Dermis blood vessel endothelial cell (primary cell): Measurements from ENCODE around the gene SPINT2. TPM values are rescaled to one million over a fixed set of nuclear protein-coding genes. Genes with fewer than 3 reads are reported as not detected.
"Not testable (repeated sequence)": the region's sequence is repeated elsewhere in the genome, so short reads cannot be mapped to it uniquely, and the experiment has no call there.

Source experiments
- DNase-seq: peaks from one replicate; pipeline ENCODE4 v3.0.0; 2010
- total RNA-seq: library from RNA; depleted of rRNA; stranded (reverse); fragments of >200 nt; gene quantifications from 2 replicates; pipeline ENCODE4 v1.2.3, GENCODE V29; 2014

Gene SPINT2, protein sequence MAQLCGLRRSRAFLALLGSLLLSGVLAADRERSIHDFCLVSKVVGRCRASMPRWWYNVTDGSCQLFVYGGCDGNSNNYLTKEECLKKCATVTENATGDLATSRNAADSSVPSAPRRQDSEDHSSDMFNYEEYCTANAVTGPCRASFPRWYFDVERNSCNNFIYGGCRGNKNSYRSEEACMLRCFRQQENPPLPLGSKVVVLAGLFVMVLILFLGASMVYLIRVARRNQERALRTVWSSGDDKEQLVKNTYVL
- 25.9 and 34.5 TPM in 2 replicates for total RNA-seq

DNA sequence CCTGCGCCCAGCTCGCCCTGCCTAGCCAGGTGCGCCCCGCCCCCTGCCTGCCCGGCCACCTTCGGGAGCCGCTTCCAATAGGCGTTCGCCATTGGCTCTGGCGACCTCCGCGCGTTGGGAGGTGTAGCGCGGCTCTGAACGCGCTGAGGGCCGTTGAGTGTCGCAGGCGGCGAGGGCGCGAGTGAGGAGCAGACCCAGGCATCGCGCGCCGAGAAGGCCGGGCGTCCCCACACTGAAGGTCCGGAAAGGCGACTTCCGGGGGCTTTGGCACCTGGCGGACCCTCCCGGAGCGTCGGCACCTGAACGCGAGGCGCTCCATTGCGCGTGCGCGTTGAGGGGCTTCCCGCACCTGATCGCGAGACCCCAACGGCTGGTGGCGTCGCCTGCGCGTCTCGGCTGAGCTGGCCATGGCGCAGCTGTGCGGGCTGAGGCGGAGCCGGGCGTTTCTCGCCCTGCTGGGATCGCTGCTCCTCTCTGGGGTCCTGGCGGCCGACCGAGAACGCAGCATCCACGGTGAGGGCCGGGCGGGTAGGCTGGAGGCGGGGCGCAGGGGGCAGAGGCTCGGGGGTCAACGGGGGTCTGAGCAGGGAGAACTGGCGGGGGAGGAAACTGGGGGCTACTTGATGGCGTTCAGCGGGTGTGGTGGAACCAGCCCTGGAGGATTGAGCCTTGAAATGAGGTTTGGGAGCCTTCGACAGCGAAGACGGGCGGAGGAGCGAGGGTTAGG, at the start of gene SPINT2:
SPINT2 (plus strand) TSS at position 88 of the 727 bp plus-strand sequence; CDS start at position 408, 320 bp downstream.
- DNase-seq: no peak

DNA sequence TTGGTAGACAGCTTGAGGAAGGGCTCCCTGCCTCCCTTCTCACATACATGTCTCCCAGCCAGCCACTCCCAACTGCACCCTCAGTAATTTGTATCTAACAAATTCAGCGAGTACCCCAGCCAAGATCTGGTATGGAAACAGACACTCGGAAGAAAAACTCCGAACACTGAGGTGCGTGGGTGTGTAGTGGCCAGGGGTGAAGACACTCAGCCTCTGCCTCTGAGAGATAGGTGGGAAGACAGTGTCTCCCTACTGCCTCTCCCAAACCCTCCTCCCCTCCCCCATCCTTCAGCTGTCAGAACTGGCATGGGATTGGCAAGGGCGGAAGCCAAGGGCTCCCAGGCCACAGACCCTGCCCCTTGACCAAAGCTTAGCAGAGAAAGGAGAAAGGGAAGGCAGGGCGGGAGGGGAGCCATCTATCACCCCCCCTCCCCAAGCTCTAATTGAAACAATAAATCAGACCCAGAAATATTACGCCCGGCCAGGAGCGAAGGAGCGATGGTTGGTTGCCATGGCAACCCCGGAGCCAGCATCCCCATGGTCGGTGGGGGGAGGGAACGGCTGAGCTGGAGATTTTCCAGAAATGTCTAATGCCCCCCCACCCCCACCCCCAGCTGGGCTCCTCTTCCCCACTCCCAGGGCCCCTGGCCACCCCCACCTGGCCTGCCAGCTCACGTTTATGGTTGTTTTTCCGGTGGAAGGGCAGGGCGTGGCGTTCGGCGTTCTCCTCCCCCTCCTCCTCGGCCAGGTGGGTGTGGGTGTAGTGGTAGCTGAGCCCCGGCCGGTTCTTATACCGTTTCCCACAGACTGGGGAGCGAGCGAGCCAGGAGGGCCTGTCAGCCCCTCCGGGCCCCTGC, 47.4 kb upstream of the SPINT2 start:
- no peak for DNase-seq

DNA sequence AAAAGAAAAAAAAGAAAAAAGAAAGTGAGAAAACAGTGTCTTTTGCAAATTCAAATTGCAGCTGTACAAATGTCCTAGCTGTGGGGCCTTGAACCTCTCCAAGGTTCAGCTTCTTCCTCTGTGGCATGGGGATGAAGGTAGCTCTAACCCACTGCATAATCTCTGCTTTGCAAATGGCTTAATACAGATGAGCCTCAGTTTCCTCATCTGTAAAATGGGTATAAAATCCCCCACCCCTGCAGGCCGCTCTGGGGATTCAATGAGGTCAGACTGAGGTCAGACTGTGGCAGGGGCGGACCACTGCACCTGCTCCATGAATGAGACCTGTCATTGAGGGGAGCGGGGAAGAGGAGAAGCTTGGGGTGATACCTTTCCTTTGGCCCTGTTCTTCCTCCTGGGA, 46.2 kb upstream of the SPINT2 start:
- DNase-seq: no peak

DNA sequence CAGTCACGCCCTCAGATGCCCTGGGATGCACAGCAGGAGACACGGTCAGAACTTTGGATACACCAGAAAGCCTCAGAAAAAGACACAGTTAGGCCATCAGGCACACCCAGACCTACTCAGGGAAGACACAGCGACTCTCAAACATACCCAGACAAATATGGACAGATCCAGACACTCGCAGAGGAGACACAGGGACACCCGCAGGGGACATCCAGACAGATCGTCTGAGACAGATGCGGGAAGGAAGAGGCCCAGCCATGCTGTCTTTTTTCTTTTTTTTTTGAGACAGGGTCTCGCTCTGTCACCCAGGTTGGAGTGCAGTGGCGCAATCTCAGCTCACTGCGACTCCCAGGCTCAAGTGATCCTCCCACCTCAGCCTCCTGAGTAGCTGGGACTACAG, 45.2 kb upstream of the SPINT2 start:
- DNase-seq: no peak

DNA sequence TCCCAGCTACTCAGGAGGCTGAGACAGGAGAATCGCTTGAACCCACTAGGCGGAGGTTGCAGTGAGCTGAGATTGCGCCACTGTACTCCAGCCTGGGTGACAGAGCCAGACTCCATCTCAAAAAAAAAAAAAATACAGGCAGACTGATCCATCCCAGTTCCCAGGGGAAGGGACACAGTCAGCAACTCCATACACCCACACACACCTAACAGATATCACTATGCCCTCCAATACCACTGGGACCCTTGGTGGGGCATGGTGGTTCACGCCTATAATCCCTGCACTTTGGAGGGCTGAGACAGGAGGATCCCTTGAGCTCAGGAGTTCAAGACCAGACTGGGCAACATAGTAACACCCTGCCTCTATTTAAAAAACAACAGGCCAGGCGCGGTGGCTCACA, 43.0 kb upstream of the SPINT2 start:
- DNase-seq: no peak

DNA sequence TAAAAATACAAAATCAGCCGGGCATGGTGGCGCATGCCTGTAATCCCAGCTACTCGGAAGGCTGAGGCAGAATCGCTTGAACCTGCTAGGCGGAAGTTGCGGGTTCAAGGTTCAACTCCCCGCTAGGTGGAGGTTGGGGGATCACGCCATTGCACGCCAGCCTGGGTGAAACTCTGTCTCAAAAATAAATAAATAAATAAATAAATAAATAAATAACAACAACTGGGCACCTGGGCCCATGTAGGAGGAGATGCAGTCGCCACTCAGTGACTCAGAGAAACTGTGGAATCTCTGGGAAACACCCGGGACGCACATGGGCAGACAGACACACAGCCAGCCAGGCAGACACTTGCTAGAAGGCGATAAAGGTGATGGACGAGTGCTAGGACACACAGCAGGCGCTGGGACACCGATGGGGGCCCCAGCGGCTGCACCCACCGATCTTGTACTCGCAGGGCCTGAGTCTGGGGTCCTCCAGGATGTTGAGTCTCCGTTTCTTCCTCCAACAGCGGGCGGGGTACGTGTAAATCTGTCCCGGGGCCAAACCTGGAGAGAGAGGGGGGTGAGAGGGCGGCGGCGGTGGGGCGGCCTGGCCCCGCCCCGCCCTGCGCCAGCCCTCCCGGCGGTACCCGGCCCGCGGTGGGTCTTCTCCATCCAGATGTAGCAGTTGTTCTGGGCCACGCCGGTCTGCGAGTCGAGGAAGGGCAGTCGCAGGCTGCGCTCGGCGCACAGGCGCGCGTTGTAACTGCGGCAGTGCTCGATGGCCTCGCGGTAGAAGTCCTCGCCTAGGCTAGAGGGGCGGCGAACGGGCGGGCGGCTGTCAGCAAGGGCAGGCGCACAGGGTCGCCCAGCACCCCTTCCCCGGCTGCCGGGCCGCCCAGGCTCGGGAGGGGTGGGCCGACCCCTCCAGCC, 42.2 kb upstream of the SPINT2 start:
- no peak for DNase-seq

DNA sequence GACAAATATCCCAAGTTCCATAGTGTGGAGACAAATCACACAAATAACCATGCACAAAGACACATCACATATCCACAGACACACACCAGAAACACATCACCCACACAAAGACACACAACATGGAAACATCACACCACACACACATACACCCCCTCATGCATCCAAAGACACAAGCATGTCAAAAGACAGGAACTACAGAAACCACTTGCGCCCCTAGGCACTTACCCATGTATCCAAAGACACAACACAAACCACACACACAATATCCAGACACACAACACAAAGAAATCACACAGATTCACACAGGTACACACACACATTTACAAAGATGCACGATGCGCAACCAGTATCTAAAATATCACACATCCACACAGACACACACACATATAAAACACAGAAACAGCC, 41.3 kb upstream of the SPINT2 start:
- no peak for DNase-seq

DNA sequence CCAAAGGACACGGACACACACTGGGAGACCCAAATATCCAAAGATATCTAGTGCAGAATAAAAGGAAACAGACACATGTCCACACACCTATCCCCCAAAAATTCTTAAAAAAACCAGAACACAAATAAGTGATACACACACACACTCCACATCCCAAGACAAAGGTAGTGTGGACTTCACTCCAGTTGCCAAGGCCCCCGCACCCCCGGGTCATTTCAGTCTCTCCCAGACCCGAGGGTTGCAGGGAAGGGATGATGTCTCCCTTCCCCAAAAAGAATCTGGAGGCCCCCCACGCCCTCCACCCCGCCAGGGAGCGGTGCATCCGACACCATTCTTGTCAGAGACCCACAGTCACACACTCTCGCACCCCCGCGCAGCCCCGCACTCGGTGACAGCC, 40.8 kb upstream of the SPINT2 start:
- DNase-seq: no peak

DNA sequence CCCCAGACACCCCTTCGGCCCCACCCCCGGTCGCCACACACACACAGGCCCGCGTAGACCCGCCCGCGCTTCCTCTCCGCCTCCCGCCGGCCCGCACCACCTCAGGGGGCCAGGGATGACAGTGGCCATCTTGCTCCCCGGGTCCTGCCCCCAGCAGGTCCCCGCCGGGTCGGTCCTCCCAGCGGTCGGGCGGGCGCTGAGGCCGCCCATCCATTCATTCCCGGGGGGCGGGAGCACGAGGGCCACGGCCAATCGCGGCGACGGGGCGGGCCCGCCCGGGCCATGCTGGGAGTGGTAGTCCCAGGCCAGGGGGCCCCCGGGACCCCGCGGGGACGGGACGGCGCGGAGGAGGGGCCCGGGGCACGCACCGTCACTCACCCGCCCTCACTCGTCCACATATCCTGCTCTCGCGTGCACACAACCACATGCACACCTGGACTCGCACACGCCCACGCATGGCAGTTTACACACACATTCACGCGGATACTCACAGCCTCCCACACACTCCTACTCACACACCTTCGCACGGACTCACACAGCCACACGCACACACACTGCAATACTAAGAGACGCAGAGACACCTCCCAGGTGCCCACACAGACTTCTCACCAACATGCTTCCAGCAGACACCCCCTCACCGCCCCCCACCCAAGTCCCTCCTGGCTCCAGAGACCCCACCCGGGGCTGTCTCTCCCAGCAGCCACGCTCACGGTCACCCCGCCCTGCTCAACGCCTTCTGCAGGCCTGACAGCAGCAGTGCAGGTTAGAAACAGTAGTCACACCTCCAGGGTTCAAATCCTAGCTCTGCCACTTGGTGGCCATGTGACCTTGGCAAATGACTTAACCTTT, 40.1 kb upstream of the SPINT2 start, which contains the start of gene DPF1:
DPF1 (minus strand) TSS at position 209 of the 849 bp plus-strand sequence; CDS start at position 129, 80 bp downstream.
- DNase-seq: peak; percentile 69

DNA sequence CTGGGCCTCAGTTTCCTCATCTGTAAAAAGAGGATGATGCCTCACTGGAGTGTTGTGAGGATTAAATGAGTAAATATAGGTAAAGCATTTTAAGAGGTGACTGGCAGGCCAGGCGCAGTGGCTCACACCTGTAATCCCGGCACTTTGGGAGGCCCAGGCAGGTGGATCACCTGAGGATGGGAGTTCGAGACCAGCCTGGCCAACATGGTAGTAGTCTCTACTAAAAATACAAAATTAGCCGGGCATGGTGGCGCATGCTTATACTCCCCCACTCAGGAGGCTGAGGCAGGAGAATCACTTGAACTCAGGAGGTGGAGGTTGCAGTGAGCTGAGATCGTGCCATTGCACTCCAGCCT, 39.5 kb upstream of the SPINT2 start:
- not testable (repeated sequence) for DNase-seq

DNA sequence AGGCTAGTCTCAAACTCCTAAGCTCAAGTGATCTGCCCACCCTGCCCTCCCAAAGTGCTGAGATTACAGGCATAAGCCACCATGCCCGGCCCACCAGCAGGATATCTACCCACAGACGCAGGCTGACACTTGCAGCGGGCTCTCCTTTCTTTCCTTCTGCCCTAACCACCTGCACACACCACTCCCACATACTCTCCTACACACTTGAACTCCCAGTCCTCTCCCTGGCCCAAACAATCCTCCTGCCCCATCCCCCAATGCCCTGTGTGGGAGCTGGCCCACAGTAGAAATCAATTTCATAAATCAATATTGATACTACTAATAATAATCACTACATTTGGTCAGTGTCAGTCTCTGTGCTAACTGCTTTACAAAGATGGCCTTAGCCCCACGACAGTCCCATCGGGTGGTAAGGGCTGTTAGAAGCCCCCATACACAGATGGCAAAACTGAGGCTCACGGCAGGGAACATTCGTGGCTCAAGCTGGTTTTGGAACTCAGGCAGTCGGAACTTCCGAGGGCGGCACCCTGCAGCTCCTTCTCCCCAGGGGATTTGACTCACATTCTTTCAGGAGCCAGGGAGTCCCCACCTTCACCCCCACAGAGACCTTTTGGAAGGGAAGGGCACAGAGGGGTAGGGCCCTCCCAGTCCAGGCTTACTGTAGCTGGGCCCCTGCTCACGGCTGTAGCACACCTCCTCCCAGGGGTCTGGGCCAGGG, 36.9 kb upstream of the SPINT2 start:
- no peak for DNase-seq

DNA sequence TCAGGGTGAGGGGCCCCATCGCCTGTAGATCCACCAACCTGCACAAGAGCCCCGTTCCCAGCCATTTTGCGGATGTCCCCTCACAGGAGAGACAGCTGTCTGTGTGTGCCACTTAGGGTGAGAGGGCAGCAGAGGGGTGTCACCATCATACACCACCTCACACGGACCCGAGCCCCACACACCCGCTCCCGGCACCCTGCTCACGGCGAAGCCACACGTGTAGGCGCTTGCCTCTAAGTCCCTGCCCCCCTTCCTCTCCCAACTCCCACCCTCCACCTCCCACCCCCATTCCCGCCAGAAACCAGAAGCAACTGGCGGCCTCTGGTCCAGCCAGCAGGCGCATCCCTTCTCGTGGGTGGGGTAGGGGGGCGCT, 36.4 kb upstream of the SPINT2 start:
- no peak for DNase-seq

DNA sequence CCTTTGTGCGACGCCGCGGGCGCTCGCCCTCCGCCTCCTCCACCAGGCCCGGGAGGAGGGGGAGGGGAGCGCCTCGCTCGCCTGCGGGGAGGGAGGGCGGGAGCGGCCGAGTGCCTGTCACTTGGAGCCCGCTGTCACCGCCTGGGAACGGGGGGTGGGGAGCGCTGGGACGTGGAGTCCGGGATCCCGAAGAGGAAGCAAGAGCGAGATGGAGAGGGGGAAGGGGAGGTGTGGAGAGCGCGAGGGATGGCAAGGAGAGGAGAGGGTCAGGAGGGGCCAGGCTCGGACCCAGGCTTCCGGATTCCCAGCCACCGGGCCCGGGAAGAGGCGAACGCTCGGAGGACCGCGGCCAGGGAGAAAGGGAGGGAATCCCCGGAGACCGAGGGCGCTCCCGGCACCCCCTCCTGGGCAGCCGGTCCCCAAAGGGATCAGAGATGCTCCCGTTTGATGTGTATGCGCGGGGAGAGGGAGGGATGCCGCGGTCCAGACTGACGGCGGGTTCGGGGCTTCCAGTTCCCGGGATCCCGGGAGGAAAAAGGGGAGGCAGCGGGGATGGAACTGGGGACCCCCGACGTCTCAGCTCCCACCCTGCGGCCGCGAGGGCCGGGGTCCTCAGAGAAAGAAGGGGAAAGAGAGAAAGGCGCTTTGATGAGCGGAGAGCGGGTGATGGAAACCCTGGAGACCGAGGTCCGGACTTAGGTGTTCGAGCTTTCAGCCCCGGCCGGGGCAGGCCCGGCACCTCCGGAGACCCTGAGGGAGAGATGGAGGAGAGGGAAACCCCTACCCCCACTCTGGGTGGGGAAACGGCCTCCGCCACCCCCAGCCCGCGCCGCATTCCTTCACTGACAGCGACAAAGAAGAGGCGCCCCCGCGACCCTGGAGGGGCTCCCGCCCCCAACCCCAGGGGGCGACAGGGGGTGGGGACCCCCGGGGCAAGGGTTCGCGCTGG, 35.6 kb upstream of the SPINT2 start:
- no peak for DNase-seq

DNA sequence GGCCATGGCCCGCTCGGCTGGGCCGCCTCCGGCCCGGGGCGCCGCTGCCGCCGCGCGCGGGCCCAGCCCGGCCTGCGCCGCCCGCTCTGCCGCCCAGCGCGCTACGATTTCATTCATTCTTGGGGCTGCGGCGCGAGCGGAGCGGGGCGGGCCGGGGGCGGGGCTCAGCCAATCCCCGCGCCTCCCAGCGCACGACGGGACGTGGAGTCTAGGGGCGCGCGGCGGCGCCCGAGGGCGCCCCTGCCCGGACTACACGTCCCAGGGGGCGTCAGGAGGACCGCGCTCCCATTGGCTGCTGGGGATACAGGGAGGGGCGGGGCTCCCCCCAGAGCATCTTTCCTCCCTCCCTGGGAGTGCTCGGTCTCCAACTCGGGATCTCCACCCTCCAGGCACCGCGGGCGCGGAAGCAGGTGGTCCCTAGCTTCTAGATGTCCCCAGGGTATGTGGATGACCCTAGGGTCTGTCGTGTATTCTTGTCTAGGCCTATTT, 34.7 kb upstream of the SPINT2 start:
- DNase-seq: peak; percentile 80

DNA sequence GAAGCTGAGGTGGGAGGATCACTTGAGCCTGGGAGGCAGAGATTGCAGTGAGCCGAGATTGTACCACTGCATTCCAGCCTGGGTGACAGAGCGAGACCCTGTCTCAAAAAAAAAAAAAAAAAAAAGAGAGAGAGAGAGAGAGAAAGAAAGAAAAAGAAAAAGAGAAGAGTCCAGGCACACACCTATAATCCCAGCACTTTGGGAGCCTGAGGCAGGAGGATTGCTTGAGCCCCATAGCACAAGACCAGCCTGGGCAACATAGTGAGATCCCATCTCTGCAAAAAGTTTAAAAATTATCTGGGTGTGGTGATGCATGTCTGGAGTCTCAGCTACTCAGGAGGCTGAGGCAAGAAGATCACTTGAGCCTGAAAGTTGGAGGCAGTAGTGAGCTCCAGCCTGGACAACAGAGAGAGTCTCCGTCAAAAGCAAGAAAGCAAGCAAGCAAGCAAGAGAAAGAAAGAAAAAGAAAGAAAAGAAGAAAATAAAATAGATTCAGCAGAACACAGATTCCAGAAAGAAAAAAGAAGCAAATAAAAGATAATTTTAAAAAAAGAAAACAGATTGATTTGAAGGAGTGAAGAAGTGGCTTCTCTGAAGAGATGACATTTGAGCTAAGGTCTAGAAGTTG, 33.8 kb upstream of the SPINT2 start:
- DNase-seq: not testable (repeated sequence)

DNA sequence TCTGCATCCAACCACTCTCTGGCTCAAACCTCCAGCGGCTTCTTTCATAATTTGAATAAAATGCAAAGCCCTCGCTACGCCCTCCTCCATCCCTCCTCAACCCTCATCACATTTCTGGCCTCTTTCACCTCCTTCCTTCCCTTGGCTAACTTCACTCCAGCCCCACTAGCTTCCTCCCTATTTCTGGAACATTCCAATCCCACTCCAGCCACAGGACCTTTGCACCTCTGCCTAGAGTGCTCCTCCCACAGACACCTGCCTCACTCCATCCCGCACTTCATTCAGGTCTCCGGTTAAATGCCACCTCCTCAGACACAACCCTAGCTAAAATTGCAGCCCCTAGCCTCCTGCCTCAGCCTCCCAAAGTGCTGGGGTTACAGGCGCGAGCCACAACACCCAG, 32.5 kb upstream of the SPINT2 start:
- DNase-seq: no peak

DNA sequence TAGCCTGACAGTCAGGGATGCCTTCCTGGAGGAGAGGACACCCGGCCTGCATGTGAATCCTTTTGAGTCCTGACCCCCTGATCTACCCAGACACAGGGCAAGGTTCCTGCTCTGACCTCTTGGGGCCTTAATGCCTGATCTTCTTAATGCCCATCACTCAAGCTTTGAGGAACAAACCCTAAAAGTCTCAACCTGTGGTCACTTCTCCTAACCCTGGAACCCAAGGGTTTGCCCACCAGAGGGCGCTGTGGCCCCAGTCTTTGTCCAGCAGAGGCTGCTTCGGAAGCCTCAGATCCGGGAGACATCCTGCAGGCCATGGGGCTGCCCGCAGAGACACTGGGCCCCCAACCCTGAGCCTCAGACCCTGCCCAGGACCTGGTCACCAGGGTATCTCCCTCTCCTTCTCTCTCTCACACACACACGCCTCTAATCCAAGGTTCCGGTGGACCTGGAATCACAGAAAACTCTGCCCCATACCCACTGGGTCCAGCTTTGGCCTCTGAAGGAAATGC, 30.6 kb upstream of the SPINT2 start:
- DNase-seq: peak; percentile 87

DNA sequence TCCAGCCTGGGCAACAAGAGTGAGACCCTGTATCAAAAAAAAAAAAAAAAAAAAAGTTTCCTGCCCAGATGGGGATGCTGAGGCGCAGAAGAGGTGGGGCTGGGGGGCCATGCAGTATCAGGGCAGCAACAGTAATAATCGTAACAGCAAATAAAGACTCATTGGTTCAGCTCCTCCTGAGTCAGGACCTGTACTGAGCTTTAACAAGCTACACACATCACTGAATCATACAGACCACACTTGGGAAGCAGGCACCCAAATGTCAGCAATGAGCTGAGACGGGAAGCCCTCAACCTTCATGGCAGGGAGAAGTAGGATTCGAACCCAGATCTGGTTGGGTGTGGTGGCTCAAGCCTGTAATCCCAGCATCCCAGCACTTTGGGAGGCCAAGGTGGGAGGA, 29.8 kb upstream of the SPINT2 start:
- DNase-seq: no peak

DNA sequence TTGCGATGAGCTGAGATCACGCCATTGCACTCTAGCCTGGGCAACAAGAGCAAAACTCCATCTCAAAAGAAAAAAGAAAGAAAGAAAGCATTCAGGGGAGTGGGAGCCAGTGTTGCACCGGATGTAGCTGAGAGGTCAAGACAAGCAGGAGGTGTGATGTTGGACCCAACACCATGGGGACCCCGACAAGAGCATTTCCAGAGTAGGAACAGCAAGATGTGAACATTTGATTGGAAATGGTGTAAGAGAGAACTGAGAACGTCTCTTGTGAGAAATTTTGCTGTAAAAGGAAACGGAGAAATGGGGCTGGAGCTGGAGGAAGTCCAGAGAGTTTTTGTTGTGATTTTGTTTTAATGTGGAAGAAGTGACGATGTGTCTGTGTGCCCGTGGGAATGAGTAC, 24.6 kb upstream of the SPINT2 start:
- no peak for DNase-seq
